Keratinocyte (primary cell): ENCODE measurements around the gene DDX47.

Experiments
- CTCF ChIP-seq, 3 experiments: IDR thresholded peaks in 1 of 3; conservative IDR thresholded peaks in 1 of 3; optimal IDR thresholded peaks in 1 of 3; 2 replicates in 2 of 3; 3 replicates in 1 of 3; pipeline versions ENCODE3 to v1.5.1; 2011; ENCODE audit warnings: low read length in 3 of 3, mild to moderate bottlenecking in 3 of 3, moderate library complexity in 2 of 3, control low read depth in 1 of 3, inconsistent platforms in 1 of 3; ENCODE audit not compliant: insufficient read depth in 2 of 3; ENCODE audit errors: extremely low read depth in 1 of 3
- EZH2 ChIP-seq: IDR thresholded peaks from one replicate; pipeline ENCODE4 v1.6.1; 2012; ENCODE audit warnings: inconsistent platforms, mild to moderate bottlenecking, low read length, moderate library complexity

- TF ChIP-seq CTCF (optimal IDR thresholded peaks at IDR 0.05 in 1 of 3, IDR thresholded peaks at IDR 0.05 in 1 of 3, conservative IDR thresholded peaks at IDR 0.05 in 1 of 3; ENCODE audit: extremely low read depth in 1 of 3, insufficient read depth in 2 of 3, low read length in 3 of 3) (no peak), EZH2 (no peak)
Observed at GRCh38 chr12:12786706-12787601, 26.2 kb upstream of the DDX47 start.
